ENCODE measurements around the gene RBCK1. TPM values are rescaled to one million over a fixed set of nuclear protein-coding genes. Genes with fewer than 3 reads are reported as not detected.
A peak's percentile ranks its signal among the peaks of the same experiment; 100 is the strongest.

The RBCK1 gene
- total RNA-seq, 1 experiment from 2014 or later, result 111 TPM

DNA sequence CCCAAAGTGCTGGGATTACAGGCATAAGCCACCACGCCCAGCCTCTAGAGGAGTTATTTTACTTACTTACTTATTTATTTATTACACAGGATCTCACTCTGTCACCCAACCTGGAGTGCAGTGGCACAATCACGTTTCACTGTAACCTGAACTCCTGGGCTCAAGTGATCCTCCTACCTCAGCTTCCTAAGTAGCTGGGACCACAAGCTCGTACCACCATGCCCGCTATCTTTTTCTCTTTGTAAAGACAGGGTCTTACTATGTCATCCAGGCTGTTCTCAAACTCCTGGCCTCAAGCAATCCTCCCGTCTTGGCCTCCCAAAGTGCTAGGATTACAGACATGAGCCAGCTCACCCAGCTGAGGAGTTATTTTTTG, 29.1 kb upstream of the RBCK1 start:
- TF ChIP-seq, protein P1, sequence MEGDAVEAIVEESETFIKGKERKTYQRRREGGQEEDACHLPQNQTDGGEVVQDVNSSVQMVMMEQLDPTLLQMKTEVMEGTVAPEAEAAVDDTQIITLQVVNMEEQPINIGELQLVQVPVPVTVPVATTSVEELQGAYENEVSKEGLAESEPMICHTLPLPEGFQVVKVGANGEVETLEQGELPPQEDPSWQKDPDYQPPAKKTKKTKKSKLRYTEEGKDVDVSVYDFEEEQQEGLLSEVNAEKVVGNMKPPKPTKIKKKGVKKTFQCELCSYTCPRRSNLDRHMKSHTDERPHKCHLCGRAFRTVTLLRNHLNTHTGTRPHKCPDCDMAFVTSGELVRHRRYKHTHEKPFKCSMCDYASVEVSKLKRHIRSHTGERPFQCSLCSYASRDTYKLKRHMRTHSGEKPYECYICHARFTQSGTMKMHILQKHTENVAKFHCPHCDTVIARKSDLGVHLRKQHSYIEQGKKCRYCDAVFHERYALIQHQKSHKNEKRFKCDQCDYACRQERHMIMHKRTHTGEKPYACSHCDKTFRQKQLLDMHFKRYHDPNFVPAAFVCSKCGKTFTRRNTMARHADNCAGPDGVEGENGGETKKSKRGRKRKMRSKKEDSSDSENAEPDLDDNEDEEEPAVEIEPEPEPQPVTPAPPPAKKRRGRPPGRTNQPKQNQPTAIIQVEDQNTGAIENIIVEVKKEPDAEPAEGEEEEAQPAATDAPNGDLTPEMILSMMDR (IDR thresholded peaks at IDR 0.05; ENCODE audit: insufficient read depth in 1 of 2, low read depth in 1 of 2, low read length in 1 of 2, severe bottlenecking in 1 of 2, unreplicated experiment in 1 of 2), result no peak

GRCh38 chr20:380763-381580, 27.1 kb upstream of the RBCK1 start:
- Mint-ChIP-seq H3K36me3 (ENCODE audit: insufficient read depth, unreplicated experiment) (peaks cover 55% of the 10 kb centered on the region), H3K9me3 (ENCODE audit: unreplicated experiment) (no peaks in the 10 kb centered on the region), H3K4me1 (ENCODE audit: low read depth, unreplicated experiment) (peaks cover 19% of the 10 kb centered on the region), H3K4me3 (ENCODE audit: unreplicated experiment) (peak overlapping the region; percentile 83), H3K27ac (ENCODE audit: unreplicated experiment) (peak overlapping the region; percentile 92), H3K27me3 (ENCODE audit: insufficient read depth, unreplicated experiment) (no peaks in the 10 kb centered on the region)
- Histone ChIP-seq H3K4me1 (peaks cover 12% of the 10 kb centered on the region), H3K36me3 (ENCODE audit: control insufficient read depth, insufficient read depth, low read length) (no peaks in the 10 kb centered on the region), H3K27me3 (replicated peaks; ENCODE audit: control insufficient read depth, insufficient read depth, low read length) (no peaks in the 10 kb centered on the region), H3K4me3 (ENCODE audit: low read depth, low read length) (peak overlapping the region; percentile 97), H3K9me3 (no peaks in the 10 kb centered on the region)
- TF ChIP-seq, protein P1 (IDR thresholded peaks at IDR 0.05; ENCODE audit: insufficient read depth in 1 of 2, low read depth in 1 of 2, low read length in 1 of 2, severe bottlenecking in 1 of 2, unreplicated experiment in 1 of 2), result peak; percentile 47 to 70
- POLR2A ChIA-PET, result interaction anchor here (0.6 to 3.5 kb wide), 13 partner anchors 10 to 191 kb away, joined by 3 to 75 read pairs (median 5); partner anchors contain the start of gene SOX12
- CTCF ChIA-PET, result interaction anchor here (0.6 to 2.0 kb wide), 11 partner anchors 10 to 264 kb away, joined by 3 to 16 read pairs (median 4); partner anchors contain the start of gene CSNK2A1
- peak; percentile 94 to 98 for DNase-seq
- no TSS peak for BruUV-seq (replicated peaks)
- intact Hi-C loops (cut with micrococcal nuclease; ENCODE audit: unreplicated experiment), result loop anchor here (1.0 to 2.0 kb wide), 3 partner anchors 11 to 21 kb away; no protein-coding TSS in a partner anchor

More for the DNA sequence above, 29.1 kb upstream of the RBCK1 start:
- peaks cover 14% of the 10 kb centered on the region for H3K4me1 ChIP-seq
- POLR2A ChIA-PET, result interaction anchor here (0.6 kb wide), 1 partner anchor 16 kb away, joined by 3 read pairs; no protein-coding TSS in a partner anchor
- no TSS peak for BruUV-seq (replicated peaks)
- no peak overlapping the region for H3K4me3 ChIP-seq (ENCODE audit: low read depth, low read length)
- no peaks in the 10 kb centered on the region for H3K27me3 ChIP-seq (replicated peaks; ENCODE audit: control insufficient read depth, insufficient read depth, low read length)
- no peaks in the 10 kb centered on the region for H3K36me3 ChIP-seq (ENCODE audit: control insufficient read depth, insufficient read depth, low read length)
- no peaks in the 10 kb centered on the region for H3K9me3 Mint-ChIP-seq (ENCODE audit: unreplicated experiment)
- no peak overlapping the region for H3K27ac Mint-ChIP-seq (ENCODE audit: unreplicated experiment)
- H3K36me3 Mint-ChIP-seq (ENCODE audit: insufficient read depth, unreplicated experiment), result peaks cover 36% of the 10 kb centered on the region
- intact Hi-C loops (cut with micrococcal nuclease; ENCODE audit: unreplicated experiment), result no loop called here
- no peak for DNase-seq
- peak overlapping the region; percentile 83 for H3K4me3 Mint-ChIP-seq (ENCODE audit: unreplicated experiment)
- H3K9me3 ChIP-seq, result no peaks in the 10 kb centered on the region
- H3K27me3 Mint-ChIP-seq (ENCODE audit: insufficient read depth, unreplicated experiment), result no peaks in the 10 kb centered on the region
- CTCF ChIA-PET, result interaction anchor here (0.6 kb wide), 1 partner anchor 28 kb away, joined by 5 read pairs; no protein-coding TSS in a partner anchor
- H3K4me1 Mint-ChIP-seq (ENCODE audit: low read depth, unreplicated experiment), result peaks cover 12% of the 10 kb centered on the region

GRCh38 chr20:381581-382290, 26.4 kb upstream of the RBCK1 start:
- ChIA-PET CTCF (interaction anchor here (1.6 to 2.0 kb wide), 2 partner anchors 11 to 162 kb away, joined by 3 to 16 read pairs; partner anchors contain the start of gene CSNK2A1), POLR2A (interaction anchor here (0.6 to 3.5 kb wide), 4 partner anchors 11 to 26 kb away, joined by 3 to 75 read pairs (median 6); no protein-coding TSS in a partner anchor)
- peak; percentile 83 to 85 for DNase-seq
- H3K4me3 Mint-ChIP-seq (ENCODE audit: unreplicated experiment), result peak overlapping the region; percentile 83
- peaks cover 12% of the 10 kb centered on the region for H3K4me1 ChIP-seq
- peak overlapping the region; percentile 92 for H3K27ac Mint-ChIP-seq (ENCODE audit: unreplicated experiment)
- H3K4me3 ChIP-seq (ENCODE audit: low read depth, low read length), result peak overlapping the region; percentile 97
- intact Hi-C loops (cut with micrococcal nuclease; ENCODE audit: unreplicated experiment), result loop anchor here (2.0 kb wide), 1 partner anchor 21 kb away; no protein-coding TSS in a partner anchor
- no peaks in the 10 kb centered on the region for H3K9me3 ChIP-seq
- TF ChIP-seq, protein P1 (IDR thresholded peaks at IDR 0.05; ENCODE audit: insufficient read depth in 1 of 2, low read depth in 1 of 2, low read length in 1 of 2, severe bottlenecking in 1 of 2, unreplicated experiment in 1 of 2), result no peak
- H3K36me3 Mint-ChIP-seq (ENCODE audit: insufficient read depth, unreplicated experiment), result peaks cover 62% of the 10 kb centered on the region
- no peaks in the 10 kb centered on the region for H3K27me3 Mint-ChIP-seq (ENCODE audit: insufficient read depth, unreplicated experiment)
- no peaks in the 10 kb centered on the region for H3K9me3 Mint-ChIP-seq (ENCODE audit: unreplicated experiment)
- no peaks in the 10 kb centered on the region for H3K36me3 ChIP-seq (ENCODE audit: control insufficient read depth, insufficient read depth, low read length)
- H3K4me1 Mint-ChIP-seq (ENCODE audit: low read depth, unreplicated experiment), result peaks cover 19% of the 10 kb centered on the region
- H3K27me3 ChIP-seq (replicated peaks; ENCODE audit: control insufficient read depth, insufficient read depth, low read length), result no peaks in the 10 kb centered on the region
- no TSS peak for BruUV-seq (replicated peaks)
